GM21737 (cell line): ENCODE results near the gene DMGDH.
"Not testable (repeated sequence)": the region's sequence is repeated elsewhere in the genome, so short reads cannot be mapped to it uniquely, and the experiment has no call there.

Experiments
- ATAC-seq: cut with Tn5 transposase; IDR thresholded peaks from one replicate; pipeline ENCODE4 v1.9.1; 2021; ENCODE audit warnings: mild to moderate bottlenecking, moderate library complexity; ENCODE audit not compliant: unreplicated experiment

DMGDH gene

DNA sequence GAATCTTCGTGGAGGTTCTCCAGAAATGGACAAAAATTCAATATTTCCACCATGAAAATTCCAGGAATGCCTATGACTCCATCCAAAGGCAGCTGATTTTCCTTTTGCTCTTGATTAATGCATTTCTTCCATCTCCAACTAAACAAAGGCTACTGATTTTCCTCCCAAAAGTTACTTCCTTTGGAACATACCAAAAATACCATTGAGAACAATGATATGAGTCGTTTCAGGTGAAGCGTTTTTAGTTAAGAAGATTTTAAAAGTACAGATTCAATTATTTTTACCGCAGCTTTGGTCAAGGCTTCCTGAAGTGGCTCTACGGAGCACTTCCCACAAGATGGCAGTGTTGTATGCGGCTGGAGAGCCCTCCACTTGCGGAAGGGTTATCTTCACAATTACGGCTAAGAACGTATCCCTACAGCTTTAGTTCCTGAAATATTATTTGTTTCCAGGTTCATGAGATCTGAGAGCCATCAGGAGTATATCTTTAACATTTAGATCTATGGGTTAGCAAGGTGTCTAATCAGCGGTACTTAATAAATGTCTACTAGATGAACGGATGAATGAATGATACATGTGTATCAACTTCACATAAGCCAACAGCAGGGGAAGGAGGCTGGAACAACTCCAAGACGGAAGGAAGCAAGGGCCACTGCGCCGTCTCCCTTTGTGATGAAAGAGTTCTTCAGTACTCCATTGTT lies 48.5 kb downstream of the DMGDH start:
- ATAC-seq = no peak

DNA sequence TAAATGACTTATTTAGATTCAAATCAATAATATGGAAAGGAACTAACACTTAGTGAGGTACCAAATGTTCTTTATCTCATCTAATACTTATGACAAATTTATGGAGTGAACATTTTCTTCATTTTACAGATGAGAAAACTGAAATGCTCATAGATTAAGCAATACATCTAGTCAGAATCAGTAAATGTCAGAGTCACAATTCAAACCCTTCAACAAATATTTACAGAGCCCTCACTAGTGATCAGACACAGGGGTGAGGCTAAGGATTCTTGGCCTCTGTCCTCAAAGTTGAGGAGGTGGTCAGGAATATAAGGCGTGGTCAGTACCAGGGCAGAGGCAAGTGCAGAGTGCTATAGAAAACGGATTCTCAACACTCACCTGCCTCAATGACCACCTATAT lies 54.8 kb downstream of the DMGDH start:
- no peak for ATAC-seq

DNA sequence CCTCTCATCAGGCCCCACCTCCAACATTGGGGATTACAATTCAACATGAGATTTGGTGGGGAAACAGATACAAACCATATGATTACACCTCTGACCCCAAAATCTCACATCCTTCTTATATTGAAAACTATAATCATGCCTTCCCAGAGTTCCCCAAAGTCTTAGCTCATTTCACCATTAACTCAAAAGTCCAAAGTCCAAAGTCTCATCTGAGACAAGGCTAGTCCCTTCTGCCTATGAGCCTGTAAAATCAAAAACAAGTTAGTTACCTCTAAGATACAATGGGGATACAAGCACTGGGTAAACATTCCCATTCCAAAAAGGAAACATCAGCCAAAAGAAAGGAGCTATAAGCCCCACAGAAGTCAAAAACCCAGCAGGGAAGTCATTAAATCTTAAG lies 57.6 kb downstream of the DMGDH start:
- no peak for ATAC-seq

DNA sequence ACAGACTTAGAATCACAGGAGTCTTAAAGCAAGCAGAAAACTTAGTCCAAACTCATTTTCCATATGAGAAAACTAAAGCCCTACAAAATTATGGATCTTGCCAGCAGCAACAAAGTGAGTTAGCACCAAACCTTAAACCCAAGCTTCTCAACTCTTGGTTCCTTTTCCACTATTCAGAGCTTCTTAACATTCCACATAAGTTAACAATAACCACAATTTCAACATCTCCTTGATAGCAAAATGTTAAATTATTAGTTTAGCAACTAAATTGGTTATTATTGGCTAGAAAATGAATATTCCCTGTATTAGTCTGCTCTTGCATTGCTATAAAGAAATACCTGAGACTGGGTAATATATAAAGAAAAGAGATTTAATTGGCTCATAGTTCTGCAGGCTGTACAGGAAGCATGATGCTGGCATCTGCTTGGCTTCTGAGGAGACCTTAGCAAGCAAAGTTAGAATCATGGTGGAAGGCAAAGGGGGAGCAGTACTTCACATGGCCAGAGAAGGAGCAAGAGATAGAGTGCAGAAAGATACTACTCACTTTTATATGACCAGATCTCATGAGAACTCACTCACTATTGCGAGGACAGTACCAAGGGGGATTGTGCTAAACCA lies 58.1 kb downstream of the DMGDH start:
- no peak for ATAC-seq

DNA sequence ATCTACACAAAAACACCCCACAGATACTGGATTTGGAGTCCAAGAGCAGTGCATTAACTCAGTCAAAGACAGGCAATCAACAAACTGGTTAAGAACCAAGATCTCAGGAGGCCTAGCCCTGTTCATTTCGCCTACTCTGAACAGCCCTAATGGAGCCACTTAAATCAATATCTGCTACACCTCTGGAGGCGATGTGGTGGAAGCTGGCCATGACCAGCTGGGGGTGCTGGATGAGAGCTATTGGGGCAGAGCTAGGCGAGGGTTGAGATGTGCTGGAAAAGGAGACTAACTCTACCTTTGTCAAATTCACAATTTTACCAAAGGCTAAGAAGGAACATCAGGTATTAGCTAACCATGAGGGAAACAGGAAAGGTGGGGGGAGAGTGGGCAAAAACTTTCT lies 61.1 kb downstream of the DMGDH start:
- no peak for ATAC-seq

DNA sequence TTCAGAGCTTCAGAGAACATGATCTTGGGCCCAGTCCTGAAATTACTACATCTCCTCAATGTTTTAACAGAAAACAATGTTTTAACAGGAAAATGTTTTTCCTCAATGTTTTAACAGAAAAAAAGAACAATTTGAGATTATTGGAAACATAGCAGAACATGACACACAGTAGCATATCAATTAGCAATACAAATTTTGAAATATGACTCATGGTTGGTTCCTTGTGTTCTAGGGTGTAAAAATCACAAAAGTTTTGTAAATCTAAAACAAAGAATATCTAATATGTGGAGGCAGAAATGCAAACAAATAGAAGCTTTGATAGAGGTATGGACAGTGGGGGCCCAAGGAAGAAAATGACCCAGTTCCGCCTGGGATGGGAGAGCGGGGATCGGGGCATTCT lies 61.6 kb downstream of the DMGDH start:
- no peak for ATAC-seq

DNA sequence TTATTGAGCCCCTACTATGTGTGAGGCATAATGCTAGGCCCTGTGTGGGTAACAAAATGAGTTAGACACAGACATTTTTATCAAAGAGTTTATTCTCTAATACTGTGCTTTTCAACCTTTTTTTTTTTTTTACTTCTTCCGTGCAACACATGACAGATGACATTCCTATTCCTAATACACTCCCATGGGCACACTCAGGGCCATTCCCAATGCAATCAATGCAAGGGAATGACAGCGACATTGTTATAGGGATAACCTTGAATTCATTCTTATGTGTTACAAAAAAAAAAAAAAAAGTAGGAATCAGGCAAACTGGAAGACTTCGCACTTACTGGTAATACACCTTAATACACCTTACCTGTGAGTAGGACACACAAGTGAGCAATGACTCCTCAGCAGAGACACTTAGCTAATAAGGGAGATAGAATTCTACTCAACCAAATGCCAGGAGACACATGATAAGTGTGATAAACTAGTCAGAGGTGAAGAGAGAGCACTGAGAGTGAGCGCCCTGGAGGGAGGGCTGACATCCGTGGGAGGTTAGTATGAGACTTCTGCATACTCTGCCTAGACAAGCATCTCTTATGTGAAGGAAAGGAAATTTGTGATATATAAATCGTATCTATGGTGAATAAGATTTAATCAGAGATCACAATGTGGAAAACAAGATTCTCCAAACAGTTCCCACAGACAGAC lies 63.4 kb downstream of the DMGDH start:
- no peak for ATAC-seq

DNA sequence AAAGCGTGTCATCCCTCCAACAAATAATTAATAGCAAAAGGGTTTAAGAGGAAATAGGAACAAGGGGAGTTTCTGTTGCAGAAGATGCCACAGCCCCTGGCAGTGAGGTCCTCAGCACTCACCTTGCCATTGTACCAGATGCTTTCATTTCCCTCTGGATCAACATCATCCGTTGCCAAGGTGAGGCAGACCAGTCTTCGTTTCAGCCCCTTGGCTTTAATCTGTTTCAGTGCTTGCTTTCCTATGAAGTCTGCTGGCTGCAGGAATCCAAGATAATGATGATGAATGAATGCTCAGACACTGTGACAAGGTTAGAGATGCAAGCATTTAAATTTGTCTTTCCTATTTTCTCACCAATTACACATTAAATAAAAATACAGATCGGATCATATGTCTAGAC lies 64.3 kb downstream of the DMGDH start:
- ATAC-seq = no peak

DNA sequence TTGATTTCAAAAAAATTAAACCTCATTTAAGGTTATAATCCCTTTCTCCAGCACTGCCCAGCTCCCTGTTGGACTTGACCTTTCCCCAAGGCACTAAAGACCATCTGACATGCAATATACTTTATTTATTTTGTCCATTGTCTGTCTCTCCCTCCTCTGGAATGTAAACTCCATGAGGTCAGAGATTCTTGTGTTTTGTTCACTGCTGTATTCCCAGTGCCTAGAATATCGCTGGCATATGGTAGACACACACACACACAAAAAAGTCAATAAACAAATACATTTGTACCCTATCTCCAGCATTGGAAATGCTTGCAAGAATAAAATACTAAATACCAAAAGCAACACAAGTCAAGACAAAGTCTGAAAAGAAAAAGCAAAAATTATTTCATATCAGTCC lies 67.1 kb downstream of the DMGDH start:
- no peak for ATAC-seq

DNA sequence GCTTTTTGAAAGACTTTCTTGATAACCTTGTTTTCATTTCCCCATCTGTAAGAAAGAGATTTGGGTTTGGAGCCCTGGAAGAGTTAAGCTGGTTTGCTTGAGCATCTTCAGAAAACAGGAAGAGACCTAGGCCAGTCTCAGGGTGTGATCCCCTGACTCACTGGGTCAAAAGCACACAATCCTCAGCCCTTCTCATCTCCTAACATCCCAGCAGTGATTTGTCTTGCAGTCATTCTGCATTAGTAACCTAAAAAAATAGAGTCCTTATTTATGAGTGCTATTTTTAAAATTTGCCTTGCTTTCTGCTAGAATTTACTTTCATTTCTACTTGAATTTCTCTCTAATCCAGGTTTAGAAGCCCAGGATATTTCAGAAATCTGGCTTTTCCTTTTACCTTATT lies 68.0 kb downstream of the DMGDH start:
- no peak for ATAC-seq

DNA sequence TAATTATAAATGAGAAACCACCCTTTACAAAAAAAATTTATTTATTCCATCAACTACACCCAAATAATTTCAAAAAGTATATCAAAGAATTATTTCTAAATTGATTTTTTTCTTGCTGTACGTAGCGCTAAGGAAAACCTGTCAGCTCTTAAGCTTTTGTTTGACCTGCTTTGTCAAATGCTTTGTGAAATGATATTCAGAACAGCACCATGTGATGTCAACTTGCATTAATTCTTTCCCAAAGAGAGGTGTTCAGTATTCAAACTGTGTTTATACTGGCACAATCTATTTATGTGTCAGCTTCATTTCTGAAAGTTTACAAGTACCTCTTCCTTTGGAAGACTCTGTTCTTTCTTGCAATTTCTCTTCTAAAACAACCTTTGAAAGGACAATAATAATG lies 72.4 kb downstream of the DMGDH start:
- no peak for ATAC-seq

DNA sequence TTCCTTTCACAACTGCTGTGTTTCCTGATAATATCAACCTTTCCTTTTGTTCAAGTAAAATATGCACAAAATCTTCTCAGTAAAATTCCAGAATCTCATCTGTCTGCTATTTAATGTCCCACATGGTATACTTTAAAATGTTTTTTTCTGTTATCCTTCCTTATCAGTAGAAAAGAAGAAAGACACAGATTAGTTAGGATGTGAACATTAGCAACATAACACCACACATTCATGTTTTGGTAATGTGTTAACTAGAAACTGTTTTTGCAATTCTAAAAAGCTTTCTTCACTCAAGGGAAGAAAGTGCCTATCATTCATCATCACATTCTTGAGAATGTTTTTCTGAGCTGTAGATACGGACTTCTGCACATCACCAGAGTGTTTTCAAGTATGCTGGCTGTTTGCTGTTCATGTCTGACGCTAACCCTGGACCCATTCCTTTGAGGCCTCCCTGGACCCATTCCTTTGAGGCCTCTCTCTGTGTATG lies 73.9 kb downstream of the DMGDH start:
- ATAC-seq = no peak

DNA sequence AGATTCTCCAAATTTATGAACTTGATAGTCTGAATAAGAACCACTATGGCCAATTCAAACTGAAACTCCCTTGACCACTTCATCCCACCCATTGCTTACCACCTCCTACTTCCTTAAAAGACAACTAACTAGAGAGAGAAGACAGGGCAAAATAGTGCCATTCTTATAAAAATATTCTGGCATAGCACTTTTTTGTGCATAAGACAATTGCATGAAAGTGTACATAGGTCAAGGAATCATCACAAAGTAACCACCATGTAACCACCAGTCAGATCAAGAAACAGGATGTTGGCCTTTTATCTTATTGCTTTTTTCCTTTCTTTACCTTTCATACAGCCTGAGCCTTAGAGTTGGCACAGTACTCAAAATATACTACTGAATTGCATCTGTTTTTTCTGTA lies 76.3 kb downstream of the DMGDH start:
- ATAC-seq = no peak

DNA sequence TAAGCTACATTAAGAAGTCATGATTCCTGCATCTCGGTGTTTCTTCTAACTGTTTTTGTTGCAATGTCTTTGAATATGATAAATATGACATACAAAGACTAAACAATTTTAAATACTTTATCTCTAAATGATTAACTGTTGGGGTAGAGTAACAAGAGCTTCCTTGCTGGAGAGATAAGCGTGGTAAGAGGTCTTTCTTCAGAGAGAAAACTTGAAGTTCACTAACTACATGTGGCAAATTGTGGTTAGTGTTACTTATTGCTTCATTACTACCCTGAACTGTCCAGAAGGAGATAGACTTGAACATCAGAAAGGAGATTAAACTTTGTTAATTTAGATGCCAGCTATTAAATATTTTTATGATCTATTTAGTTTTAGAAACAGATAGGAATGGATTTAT lies 77.3 kb downstream of the DMGDH start:
- no peak for ATAC-seq

DNA sequence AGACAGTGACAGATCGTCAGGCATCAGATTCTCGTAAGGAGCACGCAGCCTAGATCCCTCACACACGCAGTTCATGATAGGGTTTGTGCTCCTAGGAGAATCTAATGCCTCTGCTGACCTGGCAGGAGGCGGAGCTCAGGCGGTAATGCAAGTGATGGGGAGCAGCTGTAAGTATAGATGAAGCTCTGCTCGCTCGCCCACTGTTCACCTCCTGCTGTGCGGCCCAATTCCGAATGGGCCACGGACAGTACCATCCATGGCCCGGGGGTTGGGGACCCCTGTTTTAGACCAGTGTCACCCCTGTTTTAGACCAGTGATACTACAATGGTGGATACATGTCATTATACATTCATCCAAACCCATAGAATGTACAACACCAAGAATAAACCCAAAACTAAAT lies 80.4 kb downstream of the DMGDH start:
- ATAC-seq = no peak

DNA sequence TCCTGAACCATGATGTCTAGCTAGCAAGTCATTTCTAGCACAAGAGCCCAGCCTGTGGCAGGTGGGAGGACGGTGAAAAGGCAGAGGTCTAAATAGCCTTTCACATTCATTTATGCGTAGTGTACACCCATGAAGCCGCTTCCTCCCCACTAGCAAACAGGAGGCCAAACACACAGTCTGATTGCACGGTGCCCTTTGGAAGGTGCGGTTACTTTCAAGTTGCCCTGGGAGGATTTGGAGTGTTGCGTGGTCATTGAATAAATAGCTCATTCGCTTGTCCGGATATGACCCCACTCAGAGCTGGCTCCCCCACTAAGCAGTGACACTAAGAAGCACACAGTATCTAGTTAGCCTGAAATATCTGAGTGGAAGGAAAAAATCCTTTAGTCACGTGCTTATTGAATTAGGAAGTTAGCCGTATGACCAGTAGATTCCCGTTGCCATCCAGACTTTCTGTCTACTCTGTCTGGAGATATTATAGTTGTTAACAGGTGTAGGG lies 83.7 kb downstream of the DMGDH start:
- peak; percentile 42 for ATAC-seq

DNA sequence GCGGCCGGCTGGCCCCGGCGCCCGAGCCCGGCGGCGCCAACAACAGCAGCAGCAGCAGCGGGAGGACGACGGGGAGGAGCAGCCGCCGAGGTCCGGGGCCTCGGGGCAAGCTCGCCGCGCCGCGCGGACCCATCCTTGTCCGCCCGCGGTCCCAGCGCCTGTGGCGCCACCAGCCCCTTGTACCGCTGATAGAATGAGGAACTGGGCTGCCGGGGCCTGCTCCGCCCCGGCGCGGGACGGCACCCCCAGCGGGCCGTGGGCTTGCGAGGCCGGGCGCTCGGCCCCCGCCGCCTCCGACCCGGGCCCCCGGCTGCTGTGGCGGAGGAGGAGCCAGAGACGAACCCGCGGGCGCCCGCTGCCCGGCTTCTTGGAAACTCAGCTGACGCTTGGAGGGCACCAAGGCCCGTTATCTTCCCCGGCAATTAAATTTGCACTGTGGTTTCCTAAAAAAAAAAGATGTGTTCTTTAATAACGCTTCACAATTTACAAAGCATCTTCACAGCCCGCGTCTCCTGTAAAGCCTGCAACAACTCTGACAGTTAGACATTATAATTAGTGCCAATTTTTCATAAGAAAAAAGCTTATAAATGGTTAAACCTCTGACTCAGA lies 84.3 kb downstream of the DMGDH start, which contains the start of gene ARSB:
Gene ARSB, minus strand, starts transcription at position 195 of the 609 bp plus-strand sequence. Its CDS starts 62 bp downstream, at position 133.
- ATAC-seq = peak; percentile 49

DNA sequence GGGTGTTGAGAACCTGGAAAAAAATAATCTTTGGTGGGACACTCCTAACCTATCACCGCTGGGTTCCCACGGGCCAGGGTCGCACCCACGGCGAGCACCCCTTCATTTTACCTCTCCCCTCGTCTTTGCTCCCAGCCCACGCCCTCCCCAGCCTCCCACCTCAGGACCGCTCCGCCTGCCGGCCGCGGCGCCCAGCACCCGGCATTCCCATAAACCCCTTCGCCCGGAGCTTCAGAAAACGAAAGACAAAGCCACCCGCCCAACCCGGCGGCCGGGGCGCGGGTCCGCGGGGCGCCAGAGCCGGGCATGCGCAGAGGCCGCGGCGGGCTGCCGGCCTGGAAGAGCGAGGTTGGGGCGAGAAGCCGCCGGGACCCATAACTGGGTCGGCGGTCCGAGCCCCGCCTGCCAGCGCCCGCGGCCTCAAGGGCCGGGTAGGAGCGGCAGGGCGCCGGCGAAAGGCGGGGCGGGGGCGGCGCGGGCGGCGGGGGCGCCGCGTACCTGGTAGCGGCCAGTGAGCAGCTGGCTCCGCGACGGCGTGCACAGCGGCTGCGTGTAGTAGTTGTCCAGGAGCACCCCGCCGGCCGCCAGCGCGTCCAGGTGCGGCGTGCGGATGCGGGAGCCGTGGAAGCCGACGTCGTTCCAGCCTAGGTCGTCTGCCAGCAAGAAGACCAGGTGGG lies 84.9 kb downstream of the DMGDH start:
- ATAC-seq = peak; percentile 55

DNA sequence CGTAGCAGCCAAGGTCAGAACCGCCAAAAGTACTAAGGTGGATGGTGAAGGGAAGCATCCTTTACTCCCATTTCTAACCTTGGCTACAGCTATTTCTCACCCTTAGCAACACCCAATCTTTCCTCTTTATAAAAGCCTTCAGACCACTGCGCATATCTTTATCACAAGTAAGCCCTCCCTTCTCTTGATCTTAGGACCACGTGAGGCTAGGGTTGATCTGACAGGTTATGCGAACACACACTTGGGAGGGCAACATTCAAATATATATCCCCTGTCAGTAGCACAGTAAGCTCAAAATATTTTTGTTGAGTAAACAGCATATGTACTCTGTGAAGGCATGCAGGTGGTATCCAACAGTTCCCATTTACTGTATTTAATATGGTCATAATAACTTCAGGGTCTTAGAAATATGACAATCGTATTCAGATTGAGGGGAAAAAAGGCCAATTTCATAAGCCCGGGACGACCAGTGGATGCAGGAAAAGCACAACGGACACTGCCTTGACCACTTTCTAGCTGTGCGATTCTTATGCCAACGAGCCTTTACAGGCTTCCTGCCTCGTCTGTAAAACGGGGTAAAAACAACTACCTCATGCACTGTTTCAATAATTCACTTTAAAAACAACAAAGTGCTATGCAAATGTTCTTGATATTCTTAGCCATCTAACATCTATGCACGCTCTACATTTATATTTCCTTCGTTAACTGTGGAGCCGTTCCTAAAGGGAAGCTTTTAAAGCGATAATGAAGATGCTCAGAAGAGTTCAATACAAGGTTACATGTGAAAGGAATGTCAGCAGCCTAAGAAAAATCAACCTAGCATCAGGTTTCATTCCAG lies 85.7 kb downstream of the DMGDH start:
- ATAC-seq = peak; percentile 6

DNA sequence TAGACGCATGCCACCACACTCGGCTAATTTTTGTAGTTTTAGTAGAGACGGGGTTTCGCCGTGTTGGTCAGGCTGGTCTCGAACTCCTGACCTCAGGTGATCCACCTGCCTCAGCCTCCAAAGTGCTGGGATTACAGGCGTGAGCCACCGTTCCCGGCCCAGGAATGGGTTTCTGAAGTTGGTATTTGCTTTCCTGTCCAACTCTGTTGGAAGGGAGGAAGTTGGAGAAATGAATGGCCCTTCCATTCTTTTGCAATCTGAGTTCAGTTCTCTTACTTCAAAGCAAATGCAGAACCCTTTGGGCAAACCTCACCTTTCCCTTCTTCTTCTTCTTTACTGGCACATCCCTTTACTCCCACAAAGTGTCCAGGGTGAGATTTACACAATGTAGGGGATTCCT lies 86.3 kb downstream of the DMGDH start:
- not testable (repeated sequence) for ATAC-seq
